ENCODE measurements around the gene PTPN18. TPM values are rescaled to one million over a fixed set of nuclear protein-coding genes. Genes with fewer than 3 reads are reported as not detected.

PTPN18 gene
- total RNA-seq, 3 donors from 2014 or later (not counting 1 experiment from before 2014, with no cell fraction given), result 189 to 194 (median 192) TPM

- H3K4me3 ChIP-seq (ENCODE audit: low read length), result no peak overlapping the region
- no peak for DNase-seq
- H3K4me1 ChIP-seq (ENCODE audit: control insufficient read depth, insufficient read depth, low read length), result no peaks in the 10 kb centered on the region
- no peaks in the 10 kb centered on the region for H3K9me3 ChIP-seq (ENCODE audit: control insufficient read depth, insufficient read depth, low read length)
- intact Hi-C loops (cut with micrococcal nuclease), result no loop called here
- no peaks in the 10 kb centered on the region for H3K27me3 Mint-ChIP-seq (ENCODE audit: low read depth in 2 of 2)
- H3K27ac Mint-ChIP-seq, result no peak overlapping the region
- H3K27ac ChIP-seq (ENCODE audit: low read length), result no peak overlapping the region
- H3K4me3 Mint-ChIP-seq, result no peak overlapping the region
- H3K27me3 ChIP-seq (ENCODE audit: control insufficient read depth, insufficient read depth, low read length), result no peaks in the 10 kb centered on the region
- no peak for ATAC-seq
- H3K36me3 Mint-ChIP-seq, result no peaks in the 10 kb centered on the region
- TF ChIP-seq CTCF (IDR thresholded peaks at IDR 0.05), result no peak
- peaks cover 7 to 10% of the 10 kb centered on the region in 2 donors for H3K4me1 Mint-ChIP-seq
- H3K9me3 Mint-ChIP-seq, result no peaks in the 10 kb centered on the region
- H3K36me3 ChIP-seq (ENCODE audit: control insufficient read depth, insufficient read depth, low read length), result no peaks in the 10 kb centered on the region
These were observed 7.6 kb downstream of the PTPN18 start for GRCh38 chr2:130363479-130363878.

- Mint-ChIP-seq H3K4me3 (no peak overlapping the region), H3K27me3 (ENCODE audit: low read depth in 2 of 2) (no peaks in the 10 kb centered on the region), H3K4me1 (peaks cover 11% of the 10 kb centered on the region in 2 donors), H3K9me3 (no peaks in the 10 kb centered on the region), H3K36me3 (no peaks in the 10 kb centered on the region), H3K27ac (no peak overlapping the region)
- H3K27ac ChIP-seq (ENCODE audit: low read length), result no peak overlapping the region
- intact Hi-C loops (cut with micrococcal nuclease), result no loop called here
- no peak overlapping the region for H3K4me3 ChIP-seq (ENCODE audit: low read length)
- no peak for TF ChIP-seq CTCF (IDR thresholded peaks at IDR 0.05)
- H3K27me3 ChIP-seq (ENCODE audit: control insufficient read depth, insufficient read depth, low read length), result no peaks in the 10 kb centered on the region
- ATAC-seq (no peak), DNase-seq (no peak)
- peaks cover 6% of the 10 kb centered on the region for H3K4me1 ChIP-seq (ENCODE audit: control insufficient read depth, insufficient read depth, low read length)
- H3K36me3 ChIP-seq (ENCODE audit: control insufficient read depth, insufficient read depth, low read length), result no peaks in the 10 kb centered on the region
- 60% methylated on average over 1 of the region's 2 CpGs for WGBS (ENCODE audit: insufficient coverage)
- no peaks in the 10 kb centered on the region for H3K9me3 ChIP-seq (ENCODE audit: control insufficient read depth, insufficient read depth, low read length)
These were observed 9.2 kb downstream of the PTPN18 start for GRCh38 chr2:130365075-130365474.

GRCh38 chr2:130365963-130366362 is 10.1 kb downstream of the PTPN18 start:
- DNase-seq, result no peak
- H3K27me3 Mint-ChIP-seq (ENCODE audit: low read depth in 2 of 2), result no peaks in the 10 kb centered on the region
- peaks cover 20% of the 10 kb centered on the region in 2 donors for H3K4me1 Mint-ChIP-seq
- intact Hi-C loops (cut with micrococcal nuclease), result no loop called here
- H3K4me3 Mint-ChIP-seq, result no peak overlapping the region
- Histone ChIP-seq H3K4me3 (ENCODE audit: low read length) (no peak overlapping the region), H3K4me1 (ENCODE audit: control insufficient read depth, insufficient read depth, low read length) (peaks cover 14% of the 10 kb centered on the region), H3K27ac (ENCODE audit: low read length) (no peak overlapping the region), H3K36me3 (ENCODE audit: control insufficient read depth, insufficient read depth, low read length) (no peaks in the 10 kb centered on the region), H3K9me3 (ENCODE audit: control insufficient read depth, insufficient read depth, low read length) (no peaks in the 10 kb centered on the region), H3K27me3 (ENCODE audit: control insufficient read depth, insufficient read depth, low read length) (no peaks in the 10 kb centered on the region)
- no peaks in the 10 kb centered on the region for H3K9me3 Mint-ChIP-seq
- no peak for ATAC-seq
- 100% methylated on average over 2 of the region's 2 CpGs for WGBS (ENCODE audit: insufficient coverage)
- no peaks in the 10 kb centered on the region for H3K36me3 Mint-ChIP-seq
- no peak for TF ChIP-seq CTCF (IDR thresholded peaks at IDR 0.05)
- no peak overlapping the region for H3K27ac Mint-ChIP-seq

GRCh38 chr2:130366720-130367119 is 10.9 kb downstream of the PTPN18 start:
- no peak overlapping the region for H3K4me3 ChIP-seq (ENCODE audit: low read length)
- Mint-ChIP-seq H3K4me1 (peaks cover 27% of the 10 kb centered on the region in 2 donors), H3K36me3 (no peaks in the 10 kb centered on the region), H3K27ac (no peak overlapping the region), H3K9me3 (no peaks in the 10 kb centered on the region), H3K4me3 (no peak overlapping the region), H3K27me3 (ENCODE audit: low read depth in 2 of 2) (no peaks in the 10 kb centered on the region)
- H3K27ac ChIP-seq (ENCODE audit: low read length), result no peak overlapping the region
- H3K4me1 ChIP-seq (ENCODE audit: control insufficient read depth, insufficient read depth, low read length), result peaks cover 22% of the 10 kb centered on the region
- DNase-seq (no peak), ATAC-seq (no peak)
- intact Hi-C loops (cut with micrococcal nuclease), result no loop called here
- H3K27me3 ChIP-seq (ENCODE audit: control insufficient read depth, insufficient read depth, low read length), result no peaks in the 10 kb centered on the region
- no peak for TF ChIP-seq CTCF (IDR thresholded peaks at IDR 0.05)
- H3K9me3 ChIP-seq (ENCODE audit: control insufficient read depth, insufficient read depth, low read length), result no peaks in the 10 kb centered on the region
- H3K36me3 ChIP-seq (ENCODE audit: control insufficient read depth, insufficient read depth, low read length), result no peaks in the 10 kb centered on the region
- no CpG with 5 or more reads among the region's 1 CpG for WGBS (ENCODE audit: insufficient coverage)

Measured in natural killer cell (primary cell).